HG03575 (cell line): ENCODE data around the gene EVC2.
"Not testable (repeated sequence)": the region's sequence is repeated elsewhere in the genome, so short reads cannot be mapped to it uniquely, and the experiment has no call there.

Experiments used
- ATAC-seq: cut with Tn5 transposase; IDR thresholded peaks from one replicate; pipeline ENCODE4 v1.9.1; 2021; ENCODE audit not compliant: unreplicated experiment, insufficient number of reproducible peaks, low FRiP score; ENCODE audit errors: extremely low read depth

Gene EVC2

DNA sequence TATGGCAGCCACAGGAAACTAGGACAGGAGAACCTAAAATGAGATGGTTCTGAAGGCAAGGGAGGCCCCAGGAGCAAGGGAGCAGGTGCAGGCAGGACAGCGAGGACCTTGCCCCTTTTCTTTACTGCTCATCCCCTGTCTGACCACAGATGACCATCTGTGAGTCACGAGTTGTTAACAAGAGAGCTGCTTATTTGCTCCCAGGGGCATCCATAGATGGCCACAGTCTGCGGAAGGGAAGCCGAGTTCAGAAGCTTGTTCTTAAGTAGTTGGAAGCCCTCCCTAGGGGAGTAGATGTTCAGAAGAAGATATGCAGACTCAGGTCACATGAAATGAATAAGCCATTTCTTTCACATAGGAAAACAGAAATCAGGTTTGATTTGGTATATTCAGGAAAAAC lies 69.4 kb downstream of the EVC2 start:
- ATAC-seq = no peak

DNA sequence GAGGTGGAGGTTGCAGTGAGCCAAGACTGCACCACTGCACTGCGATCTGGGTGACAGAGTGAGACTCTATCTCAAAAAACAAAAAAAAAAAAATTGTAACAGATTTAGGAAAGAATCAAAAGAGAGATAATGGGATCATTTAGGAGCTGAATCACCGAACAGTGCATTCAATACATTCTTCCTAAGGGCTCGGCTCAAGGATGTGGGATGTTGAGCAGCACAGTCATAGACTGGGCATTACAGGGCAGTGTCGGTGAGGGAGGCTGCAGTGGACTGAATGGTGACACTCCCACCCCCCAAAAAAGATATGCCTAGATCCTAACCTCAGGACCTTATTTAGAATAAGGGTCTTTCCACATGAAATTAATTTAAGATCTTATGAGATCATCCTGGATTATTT lies 70.0 kb downstream of the EVC2 start:
- ATAC-seq = no peak

DNA sequence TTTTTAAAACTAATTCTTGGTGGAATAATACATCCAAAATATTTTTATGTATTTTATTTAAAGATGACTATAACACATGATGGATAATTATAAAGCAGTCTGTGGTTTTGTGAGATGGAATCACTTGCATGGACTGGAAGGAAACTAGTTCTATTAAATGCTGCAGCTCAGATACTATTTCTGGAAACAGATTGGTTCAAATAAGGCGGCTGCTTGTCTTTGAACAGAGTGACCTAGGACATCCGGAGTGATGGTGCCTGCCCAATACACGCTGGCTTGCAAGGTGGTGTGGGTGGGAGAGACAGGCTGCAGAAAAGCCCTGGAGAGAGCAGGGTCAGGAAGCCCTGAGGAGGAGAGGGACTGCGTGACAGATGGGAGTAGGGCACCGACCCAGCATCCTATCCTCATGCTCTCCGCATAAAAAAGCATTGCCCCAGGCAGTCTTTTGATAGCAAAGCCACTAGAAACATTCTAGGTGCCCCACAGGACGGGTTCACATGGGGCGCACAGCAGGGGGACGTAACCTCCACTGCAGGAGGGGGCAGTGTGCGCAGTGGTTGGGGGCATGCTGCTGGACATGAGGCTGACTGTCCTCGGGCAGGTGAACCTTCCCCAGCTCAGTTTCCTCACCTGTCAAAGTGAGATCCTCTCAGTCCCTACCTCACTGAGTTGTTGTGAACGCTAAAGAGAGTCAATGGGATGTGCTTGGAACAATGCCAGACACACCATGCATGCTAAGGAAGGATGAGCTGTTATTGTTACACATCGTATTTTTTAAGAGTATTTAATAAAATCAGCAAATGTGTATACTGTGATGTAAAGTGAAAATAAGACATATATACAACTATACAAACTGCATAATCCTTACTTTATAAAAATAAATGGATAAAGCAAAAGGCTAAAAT lies 71.3 kb downstream of the EVC2 start:
- no peak for ATAC-seq

DNA sequence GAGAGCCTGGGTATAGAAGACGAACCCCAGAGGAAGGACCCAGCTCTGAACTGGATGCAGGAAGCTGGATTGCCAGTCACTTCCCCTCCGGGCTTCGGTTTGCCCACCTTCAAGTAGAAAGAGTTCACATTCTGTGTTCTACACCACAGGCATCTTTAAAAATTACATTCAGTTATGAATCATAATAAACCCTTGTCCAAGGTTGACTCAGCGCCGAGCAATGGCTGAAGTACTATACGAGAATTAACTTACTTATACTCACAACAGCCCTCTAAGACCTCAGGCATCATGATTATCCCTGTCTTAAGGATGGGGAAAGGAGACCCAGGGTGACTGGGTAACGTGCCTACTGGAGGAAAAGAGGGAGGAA lies 72.5 kb downstream of the EVC2 start:
- no peak for ATAC-seq

DNA sequence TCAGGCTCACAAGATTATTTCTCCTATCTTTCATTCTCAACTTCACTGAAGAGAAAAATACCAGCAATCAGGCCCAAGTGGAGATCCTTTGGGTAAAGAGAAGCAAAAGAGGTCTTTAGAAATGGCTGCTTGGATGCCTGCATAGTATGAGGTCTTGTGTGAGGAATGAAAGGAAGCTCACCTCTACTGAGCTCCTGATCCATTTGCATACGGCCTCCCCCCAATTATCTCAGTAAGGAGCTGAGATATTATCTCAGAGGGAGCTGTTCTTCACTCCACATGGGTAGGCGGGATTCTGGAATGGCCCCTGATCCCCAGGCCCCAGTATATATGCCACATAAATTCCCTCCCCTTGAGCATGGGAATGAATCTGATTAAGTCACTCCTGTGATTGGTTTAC lies 75.8 kb downstream of the EVC2 start:
- ATAC-seq = no peak

DNA sequence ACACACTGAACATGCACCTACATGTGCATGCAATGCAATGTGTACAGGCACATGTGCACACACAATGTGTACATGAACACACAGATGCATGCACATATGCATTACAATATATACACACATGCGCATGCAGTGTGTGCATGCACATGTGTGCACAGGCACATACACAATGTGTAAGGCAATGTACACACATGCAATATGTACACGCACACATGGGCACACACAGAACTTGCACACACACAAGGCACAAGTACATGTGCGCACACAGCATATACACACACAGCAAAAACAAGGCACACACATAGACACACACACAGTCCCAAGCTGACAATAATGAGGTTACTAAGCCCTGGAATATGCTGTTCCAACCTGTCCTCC lies 76.3 kb downstream of the EVC2 start:
- no peak for ATAC-seq

DNA sequence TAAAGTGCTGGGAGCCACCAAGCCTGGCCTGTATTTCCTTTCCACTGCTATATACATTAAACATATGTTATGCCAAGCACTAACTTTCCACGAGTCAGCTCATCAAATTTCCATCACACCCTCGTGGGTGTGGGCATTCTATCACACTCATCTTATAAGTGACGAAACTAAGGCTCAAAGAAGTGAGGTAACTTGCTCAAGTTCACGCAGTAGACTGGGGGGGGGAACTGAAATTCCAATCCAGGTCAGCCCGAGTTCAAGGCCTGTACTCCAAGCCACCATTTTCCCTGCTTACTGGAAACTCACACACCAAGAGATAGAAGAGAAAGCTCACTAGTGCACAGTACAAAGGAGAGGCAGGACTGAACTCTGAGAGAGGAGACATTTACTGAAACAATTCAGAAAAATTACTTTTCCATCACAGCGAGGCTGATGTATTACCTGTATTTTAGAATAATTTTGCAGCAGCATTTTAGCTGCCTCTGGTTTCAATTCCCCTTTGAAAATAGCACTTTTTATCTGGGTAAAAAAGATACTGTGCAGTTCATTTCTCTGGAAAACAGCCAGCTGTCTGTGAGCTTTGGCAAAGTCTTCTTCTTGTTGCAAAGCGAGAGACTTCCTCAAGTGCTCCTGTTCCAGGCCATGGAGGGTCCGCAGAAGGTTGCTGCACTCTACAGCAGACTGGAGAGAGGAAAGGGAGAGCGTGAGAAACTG lies 76.8 kb downstream of the EVC2 start:
- ATAC-seq = no peak

DNA sequence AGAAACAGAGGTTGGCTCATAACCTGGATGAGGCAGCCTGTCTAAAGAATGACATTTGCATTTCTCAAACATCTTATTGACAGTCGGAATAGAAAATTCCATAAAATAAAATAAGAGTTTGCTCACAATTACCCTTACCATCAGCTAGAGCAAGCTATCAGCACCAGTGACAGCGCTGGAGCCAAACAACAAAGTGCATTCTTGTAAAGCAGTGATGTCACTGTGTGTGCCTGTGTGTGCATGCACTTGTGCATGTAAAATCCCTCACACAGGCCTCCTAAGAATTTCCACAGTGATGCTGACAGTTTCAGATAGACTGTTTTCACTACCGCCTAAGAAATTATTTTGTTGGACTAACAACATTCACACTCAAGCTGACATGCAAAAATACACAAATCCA lies 77.6 kb downstream of the EVC2 start:
- no peak for ATAC-seq

DNA sequence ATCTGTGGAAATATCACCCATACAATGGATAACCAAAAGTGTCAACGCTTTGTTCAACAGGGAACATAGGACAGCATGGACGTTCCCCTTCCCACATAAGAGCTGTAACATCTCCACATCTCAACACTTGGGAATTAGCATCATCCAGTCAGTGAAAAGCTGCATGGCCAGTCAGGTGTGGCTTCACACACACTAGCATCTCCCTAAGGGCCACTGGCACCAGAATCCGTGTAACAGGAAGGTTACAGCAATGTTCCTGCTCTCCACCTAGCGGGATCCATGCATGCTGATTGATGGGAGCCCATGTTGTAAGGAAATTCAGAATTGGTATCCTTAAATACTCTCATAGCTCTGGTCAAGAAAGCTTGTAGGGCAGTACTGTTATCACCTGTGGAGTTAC lies 78.8 kb downstream of the EVC2 start:
- no peak for ATAC-seq

DNA sequence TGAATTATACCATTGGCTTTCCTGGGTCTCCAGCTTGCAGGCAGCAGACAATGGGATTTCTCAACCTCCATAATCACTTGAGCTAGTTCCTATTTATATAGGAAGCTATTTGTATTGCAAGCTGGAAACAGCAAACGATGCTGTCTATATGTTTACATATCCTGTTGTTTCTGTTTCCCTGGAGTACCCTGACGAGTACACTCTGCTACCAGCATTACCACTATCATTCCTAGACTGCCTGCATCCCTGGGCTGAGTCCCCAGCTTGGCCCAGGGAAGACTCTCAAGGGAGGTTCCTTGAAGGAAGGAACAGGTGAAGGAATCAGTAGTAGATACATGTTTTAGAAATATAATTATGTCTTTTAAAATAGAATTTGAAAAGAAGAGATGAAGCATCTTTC lies 81.4 kb downstream of the EVC2 start:
- no peak for ATAC-seq

DNA sequence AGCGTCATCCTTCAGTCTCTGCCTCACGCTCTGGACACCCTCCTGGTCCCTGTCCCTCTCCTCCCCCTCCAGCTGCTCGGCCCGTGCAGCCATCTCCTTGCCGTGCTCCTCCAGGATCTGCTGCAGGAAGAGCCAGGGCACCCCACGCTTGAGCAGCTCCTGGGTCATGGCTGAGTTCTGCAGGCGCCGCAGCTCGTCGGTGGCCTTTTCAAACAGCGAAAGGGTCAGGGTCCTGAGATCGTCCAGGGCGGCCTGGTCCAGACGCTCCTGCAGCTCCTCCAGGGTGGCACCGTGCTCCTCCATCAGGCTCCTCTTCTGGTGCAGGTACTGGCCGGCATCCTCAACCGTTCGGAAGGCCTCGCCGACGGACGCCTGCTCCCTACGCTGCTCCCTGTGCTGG lies 85.8 kb downstream of the EVC2 start:
- no peak for ATAC-seq

DNA sequence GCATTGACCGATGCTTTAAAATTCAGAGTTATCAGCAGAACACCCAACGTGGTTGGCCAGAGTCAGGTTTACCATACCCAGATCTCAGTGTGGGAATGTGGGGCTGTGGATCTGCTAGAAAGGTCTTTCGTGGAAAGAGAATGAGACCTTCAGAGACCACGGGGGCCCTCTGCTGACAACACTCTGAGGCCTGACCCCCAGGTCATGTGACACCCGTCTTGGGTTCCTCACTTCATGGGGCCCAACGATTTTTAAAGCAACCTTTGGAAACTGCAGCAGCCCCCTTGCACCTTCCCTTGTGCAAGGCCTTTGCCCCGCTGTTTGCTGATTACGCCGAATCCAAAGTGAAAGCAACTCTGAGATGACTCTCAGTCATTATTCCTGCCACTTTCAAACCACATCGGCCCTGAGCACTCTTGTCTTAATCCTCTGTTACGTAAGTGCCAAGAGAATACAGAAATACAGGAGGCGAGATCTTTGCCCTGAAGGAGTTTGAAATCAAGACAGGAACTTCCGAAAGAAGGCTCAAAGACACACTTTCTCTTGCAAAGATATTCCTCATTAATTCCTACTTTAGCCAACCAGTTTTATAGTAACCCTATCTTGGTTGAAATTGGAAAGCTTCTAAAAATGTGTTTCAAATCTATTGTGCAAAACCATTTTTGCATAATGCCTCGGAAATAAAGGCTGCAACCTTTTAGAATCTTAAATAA lies 88.3 kb downstream of the EVC2 start:
- ATAC-seq = no peak

DNA sequence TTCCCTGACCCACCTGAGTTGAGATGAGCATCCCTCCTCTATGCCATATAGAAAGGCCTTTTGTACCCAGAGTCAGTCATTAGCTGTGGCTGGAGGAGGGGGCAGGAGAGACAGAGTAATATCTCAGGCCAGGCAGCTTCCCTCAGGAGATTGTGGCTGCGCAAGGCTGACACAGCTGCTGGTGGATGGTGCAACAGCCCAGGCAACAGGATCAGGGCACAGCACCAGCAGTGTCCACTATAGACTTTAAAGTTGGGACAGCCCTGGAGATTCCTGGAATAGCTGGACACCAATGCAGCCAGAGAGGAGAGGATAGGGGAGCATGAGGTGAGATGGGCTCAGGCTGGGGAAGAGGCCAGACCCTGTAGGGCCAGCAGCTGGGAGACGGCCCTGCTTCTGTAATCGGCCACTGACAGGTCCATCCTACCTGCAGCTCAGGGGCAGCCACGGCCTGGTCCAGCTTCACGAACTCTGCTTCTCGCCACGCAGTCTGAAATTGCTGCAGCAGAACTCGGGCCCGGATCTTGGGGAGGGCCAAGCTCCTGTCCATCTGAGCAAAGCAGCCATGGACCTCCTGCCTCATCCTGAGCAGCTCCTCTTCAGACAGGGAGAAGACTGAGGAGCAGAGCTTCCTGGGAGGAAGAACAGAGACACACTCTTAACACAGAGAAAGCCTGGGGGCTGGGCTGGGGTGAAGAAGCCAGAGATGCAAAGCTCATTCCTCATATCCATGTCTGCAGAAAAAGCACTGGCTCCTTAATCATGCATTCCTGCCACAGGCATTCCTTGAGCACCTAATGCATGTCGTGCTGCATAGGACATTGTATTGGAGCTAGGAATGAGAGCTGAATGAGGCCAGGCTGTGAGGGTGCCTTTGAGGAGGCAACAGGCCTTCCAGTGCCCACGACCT lies 90.1 kb downstream of the EVC2 start:
- ATAC-seq = no peak

DNA sequence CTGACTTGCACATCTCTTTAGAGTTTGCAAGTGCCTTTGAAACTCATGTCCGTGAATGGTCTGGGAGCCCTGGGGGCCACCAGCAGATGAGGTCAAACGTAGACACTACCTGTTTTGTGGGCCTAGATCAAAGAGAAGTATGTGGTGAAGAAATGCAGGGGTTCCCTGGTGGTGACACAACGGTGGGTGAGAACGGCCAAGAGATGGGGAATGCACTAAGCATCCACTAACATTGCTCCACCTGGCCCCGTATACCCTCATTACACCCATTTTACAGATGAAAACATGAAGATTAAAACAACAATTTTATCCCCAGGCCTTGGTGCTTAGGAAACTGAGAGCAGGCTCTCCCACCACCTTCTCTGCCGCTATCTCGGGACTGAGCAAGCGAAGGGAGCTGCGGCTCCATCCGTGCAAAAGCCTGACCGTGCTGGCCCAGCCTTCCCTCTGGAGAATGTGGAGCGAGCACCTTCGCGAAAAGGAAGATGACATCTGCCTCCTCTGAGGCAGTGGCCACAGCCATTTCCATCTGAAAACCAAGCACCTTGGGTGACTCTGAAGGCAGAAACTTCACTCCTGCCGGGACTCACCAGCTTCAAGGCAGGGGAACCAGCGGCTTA lies 91.9 kb downstream of the EVC2 start:
- ATAC-seq = no peak

DNA sequence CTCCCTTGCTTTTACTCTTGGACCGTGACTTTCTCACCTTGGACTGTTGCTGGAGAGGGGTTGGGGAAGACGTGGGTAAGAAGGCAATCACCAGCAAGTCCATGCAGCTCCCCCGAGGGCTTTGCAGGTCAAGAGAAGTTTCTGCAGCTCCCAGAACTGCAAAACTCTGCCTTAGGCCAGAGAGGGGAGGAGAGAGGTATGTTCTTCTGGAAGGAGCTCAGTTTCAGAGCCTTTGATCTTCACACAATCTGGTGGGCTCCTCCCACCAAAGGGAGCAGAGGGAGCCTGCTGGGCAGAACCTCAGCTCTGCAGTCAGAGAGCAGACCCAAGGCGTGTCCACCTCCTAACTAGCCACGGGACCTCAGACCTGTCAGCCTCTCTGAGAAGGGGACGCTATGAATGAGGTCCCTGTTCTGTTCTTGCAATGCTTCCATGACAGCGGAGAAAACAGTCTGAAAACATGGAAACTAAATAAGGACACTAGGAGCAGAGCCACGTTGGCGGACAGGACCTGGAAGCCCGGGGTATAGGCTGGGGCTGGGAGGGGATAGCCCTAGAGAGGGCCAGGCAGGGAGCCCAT lies 92.8 kb downstream of the EVC2 start:
- ATAC-seq = no peak

DNA sequence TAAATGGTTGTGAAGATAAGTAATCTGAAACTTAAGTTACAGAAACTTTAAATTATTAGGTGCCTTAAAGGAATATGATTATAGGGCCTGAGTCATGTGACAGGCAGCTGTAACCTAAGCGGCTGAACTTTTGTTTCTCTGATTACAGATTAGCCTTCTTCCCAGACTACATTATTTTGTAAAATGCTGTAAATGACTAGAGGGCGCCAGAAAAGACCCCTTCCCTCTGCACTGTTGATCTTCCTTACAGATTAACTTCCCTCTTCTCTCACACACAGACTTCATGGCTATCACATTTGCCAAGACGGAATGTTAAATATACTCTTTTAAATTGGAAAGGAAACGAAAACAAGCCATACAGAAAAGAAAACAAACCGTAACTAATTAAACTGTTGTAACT lies 96.6 kb downstream of the EVC2 start:
- no peak for ATAC-seq

DNA sequence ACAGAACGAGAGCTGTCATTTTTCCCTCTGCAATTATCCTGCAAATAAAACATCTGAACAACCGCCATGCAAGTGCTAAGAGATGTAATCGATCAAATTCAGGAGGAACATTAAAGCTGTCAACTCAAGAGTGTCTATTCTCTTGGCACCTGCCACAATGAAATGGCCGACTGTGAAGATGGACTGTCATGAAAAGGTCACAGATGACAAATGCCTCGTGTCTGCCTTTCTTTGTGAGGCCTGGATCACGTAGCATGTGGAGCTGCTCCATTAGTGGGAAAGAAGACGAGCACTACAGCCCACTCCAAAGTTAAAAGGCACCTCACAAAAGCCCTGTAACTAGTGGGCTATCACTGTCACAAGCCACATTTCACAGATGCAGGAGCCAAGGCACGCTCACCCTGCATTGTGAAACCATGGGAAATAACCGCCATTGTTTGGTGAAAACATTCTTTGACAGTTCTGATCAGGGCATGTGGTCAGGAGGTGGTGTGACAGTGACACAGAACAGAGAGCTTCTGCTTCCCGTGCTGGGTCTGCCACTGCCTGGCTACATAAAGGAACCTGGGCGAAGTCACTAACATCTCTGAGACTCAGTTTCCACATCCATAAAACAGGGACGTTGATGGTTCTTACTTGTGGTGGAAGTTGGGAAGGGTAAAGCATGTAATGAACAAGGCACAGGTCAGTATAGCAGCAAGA lies 98.9 kb downstream of the EVC2 start:
- ATAC-seq = no peak

DNA sequence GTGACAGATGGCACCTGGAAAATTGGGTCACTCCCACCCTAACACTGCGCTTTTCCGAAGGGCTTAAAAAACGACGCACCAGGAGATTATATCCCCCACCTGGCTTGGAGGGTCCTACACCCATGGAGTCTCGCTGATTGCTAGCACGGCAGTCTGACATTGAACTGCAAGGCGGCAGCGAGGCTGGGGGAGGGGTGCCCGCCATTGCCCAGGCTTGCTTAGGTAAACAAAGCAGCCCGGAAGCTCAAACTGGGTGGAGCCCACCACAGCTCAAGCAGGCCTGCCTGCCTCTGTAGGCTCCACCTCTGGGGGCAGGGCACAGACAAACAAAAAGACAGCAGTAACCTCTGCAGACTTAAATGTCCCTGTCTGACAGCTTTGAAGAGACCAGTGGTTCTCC lies 114.5 kb downstream of the EVC2 start:
- ATAC-seq = not testable (repeated sequence)
